ENCODE results near the gene SPTSSA.
"Not testable (repeated sequence)": the region's sequence is repeated elsewhere in the genome, so short reads cannot be mapped to it uniquely, and the experiment has no call there.

Gene SPTSSA

GRCh38 chr14:34403646-34404045, 58.4 kb downstream of the SPTSSA start:
- TF ChIP-seq CTCF (IDR thresholded peaks at IDR 0.05; ENCODE audit: control extremely low read depth, extremely low read depth, low read depth, missing control alignments), result no peak
- ChIA-PET POLR2A (no interaction called here), CTCF (no interaction called here)
- DNase-seq (ENCODE audit: extremely low spot score), result no peak

- ChIA-PET POLR2A (no interaction called here), CTCF (interaction anchor here (1.1 kb wide), 1 partner anchor 9 kb away, joined by 3 read pairs; no protein-coding TSS in a partner anchor)
- DNase-seq (ENCODE audit: extremely low spot score), result no peak
- no peak for TF ChIP-seq CTCF (IDR thresholded peaks at IDR 0.05; ENCODE audit: control extremely low read depth, extremely low read depth, low read depth, missing control alignments)
These were observed 64.0 kb downstream of the SPTSSA start for GRCh38 chr14:34398024-34398423.

GRCh38 chr14:34387974-34388516, 74.0 kb downstream of the SPTSSA start:
- ChIA-PET CTCF (interaction anchor here (1.7 kb wide), 1 partner anchor 10 kb away, joined by 3 read pairs; no protein-coding TSS in a partner anchor), POLR2A (no interaction called here)
- no peak for DNase-seq (ENCODE audit: extremely low spot score)
- no peak for TF ChIP-seq CTCF (IDR thresholded peaks at IDR 0.05; ENCODE audit: control extremely low read depth, extremely low read depth, low read depth, missing control alignments)

- ChIA-PET POLR2A (no interaction called here), CTCF (interaction anchor here (1.5 kb wide), 1 partner anchor 23 kb away, joined by 4 read pairs; no protein-coding TSS in a partner anchor)
- no peak for DNase-seq (ENCODE audit: extremely low spot score)
- no peak for TF ChIP-seq CTCF (IDR thresholded peaks at IDR 0.05; ENCODE audit: control extremely low read depth, extremely low read depth, low read depth, missing control alignments)
These were observed 75.1 kb downstream of the SPTSSA start for GRCh38 chr14:34386865-34387485.

GRCh38 chr14:34385881-34386280, 76.2 kb downstream of the SPTSSA start:
- POLR2A ChIA-PET; CTCF ChIA-PET; DNase-seq (ENCODE audit: extremely low spot score): not testable (repeated sequence)

GRCh38 chr14:34383839-34384238, 78.2 kb downstream of the SPTSSA start:
- ChIA-PET POLR2A (no interaction called here), CTCF (interaction anchor here (1.2 kb wide), 1 partner anchor 61 kb away, joined by 3 read pairs; no protein-coding TSS in a partner anchor)
- no peak for TF ChIP-seq CTCF (IDR thresholded peaks at IDR 0.05; ENCODE audit: control extremely low read depth, extremely low read depth, low read depth, missing control alignments)
- DNase-seq (ENCODE audit: extremely low spot score), result no peak

All from GM10248 (cell line).